Activated CD4-positive, alpha-beta memory T cell treated with anti-CD3 and anti-CD28 coated beads for 36 hours (primary cell): ENCODE measurements around the gene RALGDS. TPM values are rescaled to one million over a fixed set of nuclear protein-coding genes. Genes with fewer than 3 reads are reported as not detected.

Experiments
- CTCF ChIA-PET: fragments of 350-600 bp; sonication (Branson Sonifier 250); formaldehyde crosslinking; loops from one replicate; lab custom pipeline; 2021; ENCODE audit warnings: antibody characterized with exemption, inconsistent platforms; lab: Charles Lee
- POLR2A ChIA-PET: fragments of 350-600 bp; sonication (Branson Sonifier 250); formaldehyde crosslinking; loops from one replicate; lab custom pipeline; 2021; ENCODE audit warnings: antibody characterized with exemption; lab: Charles Lee
- DNase-seq: peaks from one replicate; pipeline ENCODE4 v3.0.0-alpha.2; 2020
- H3K27ac Mint-ChIP-seq: one replicate; pipeline ENCODE4 v1.8.0; 2021; ENCODE audit warnings: mixed read lengths
- H3K27me3 Mint-ChIP-seq: one replicate; pipeline ENCODE4 v1.8.0; 2021; ENCODE audit warnings: mixed read lengths
- H3K36me3 Mint-ChIP-seq: one replicate; pipeline ENCODE4 v1.8.0; 2021; ENCODE audit warnings: mixed read lengths
- H3K4me1 Mint-ChIP-seq: one replicate; pipeline ENCODE4 v1.8.0; 2021; ENCODE audit warnings: low read depth, mixed read lengths
- H3K4me3 Mint-ChIP-seq: one replicate; pipeline ENCODE4 v1.8.0; 2021; ENCODE audit warnings: mild to moderate bottlenecking, mixed read lengths
- H3K9me3 Mint-ChIP-seq: one replicate; pipeline ENCODE4 v1.8.0; 2021; ENCODE audit warnings: mixed read lengths
- intact Hi-C: fragments of 100-400 bp; cut with micrococcal nuclease; formaldehyde crosslinking; loops from one replicate; pipeline ENCODE4 v1.15.1; 2023
- microRNA-seq: library from miRNA; unstranded; fragments of <30 nt; microRNA quantifications from one replicate; pipeline ENCODE4 v1.2.0, GENCODE V29; 2022; ENCODE audit warnings: borderline number of aligned reads, borderline microRNAs expressed, borderline replicate concordance
- total RNA-seq, 2 experiments: library from RNA; stranded (reverse); gene quantifications; one replicate each; pipeline ENCODE4 v1.2.3, GENCODE V29; 2021

RALGDS gene
- total RNA-seq, 2 experiments from 2014 or later: 65.4 TPM

GRCh38 chr9:133050142-133050541 is 70.9 kb downstream of the RALGDS start:
- intact Hi-C loops: no loop called here
- Mint-ChIP-seq H3K27me3 (no peaks in the 10 kb centered on the region), H3K27ac (no peak overlapping the region), H3K4me1 (no peaks in the 10 kb centered on the region), H3K36me3 (peaks cover 34% of the 10 kb centered on the region), H3K4me3 (no peak overlapping the region), H3K9me3 (no peaks in the 10 kb centered on the region)
- DNase-seq: no peak
- CTCF ChIA-PET: interaction anchor here (0.7 to 1.3 kb wide), 2 partner anchors 97 to 99 kb away, joined by 3 to 4 read pairs; no protein-coding TSS in a partner anchor
- POLR2A ChIA-PET: no interaction called here

GRCh38 chr9:133049043-133049442 is 72.0 kb downstream of the RALGDS start:
- intact Hi-C loops: no loop called here
- Mint-ChIP-seq H3K36me3 (peaks cover 38% of the 10 kb centered on the region), H3K4me1 (peaks cover 7% of the 10 kb centered on the region), H3K4me3 (no peak overlapping the region), H3K27ac (no peak overlapping the region), H3K9me3 (no peaks in the 10 kb centered on the region), H3K27me3 (no peaks in the 10 kb centered on the region)
- ChIA-PET CTCF (interaction anchor here (1.0 to 1.7 kb wide), 4 partner anchors 70 to 118 kb away, joined by 3 to 8 read pairs (median 4); no protein-coding TSS in a partner anchor), POLR2A (no interaction called here)
- no peak for DNase-seq

GRCh38 chr9:133048595-133048994 is 72.4 kb downstream of the RALGDS start:
- CTCF ChIA-PET: interaction anchor here (0.7 to 1.7 kb wide), 5 partner anchors 27 to 118 kb away, joined by 3 to 8 read pairs (median 3); no protein-coding TSS in a partner anchor
- Mint-ChIP-seq H3K27me3 (no peaks in the 10 kb centered on the region), H3K4me3 (no peak overlapping the region), H3K4me1 (peaks cover 7% of the 10 kb centered on the region), H3K36me3 (peaks cover 36% of the 10 kb centered on the region), H3K27ac (no peak overlapping the region), H3K9me3 (no peaks in the 10 kb centered on the region)
- peak; percentile 55 for DNase-seq
- POLR2A ChIA-PET: no interaction called here
- intact Hi-C loops: no loop called here

Small RNAs within 50 kb of the gene (microRNA-seq; reads per million reads assigned to microRNA genes)
- gene MIR6877: 9.4 reads per million, percentile 31 among the genes with 10 or more reads in this experiment

Other genes starting within 250 kb of the RALGDS start
- gene AK8, start 243.0 kb downstream of the RALGDS start, total RNA-seq: under 1 TPM; 0.10 to 0.39 TPM
- 1 to 10 TPM; 1.8 to 3.6 TPM for gene SPACA9, start 242.3 kb downstream of the RALGDS start, total RNA-seq
- 10 to 100 TPM; 19.6 to 23.6 TPM for gene TSC1, start 176.6 kb downstream of the RALGDS start, total RNA-seq
- gene GFI1B, start 142.5 kb downstream of the RALGDS start, total RNA-seq: not detected
- gene GTF3C5, start 90.2 kb downstream of the RALGDS start, total RNA-seq: 10 to 100 TPM; 80.3 to 81.2 TPM
- 1 to 10 TPM in 1 of 2 experiments, under 1 TPM in 1; 0.88 to 1.0 TPM for gene CEL, start 59.3 kb downstream of the RALGDS start, total RNA-seq
- gene GBGT1, start 42.7 kb upstream of the RALGDS start, total RNA-seq: 1 to 10 TPM; 3.2 to 3.6 TPM
- not detected for gene OBP2B, start 88.0 kb upstream of the RALGDS start, total RNA-seq
- gene ABO, start 154.0 kb upstream of the RALGDS start, total RNA-seq: not detected
- 10 to 100 TPM; 16.9 to 18.2 TPM for gene SURF6, start 214.9 kb upstream of the RALGDS start, total RNA-seq
- 10 to 100 TPM; 20.8 to 20.9 TPM for gene MED22, start 226.9 kb upstream of the RALGDS start, total RNA-seq
- gene RPL7A, start 227.0 kb upstream of the RALGDS start, total RNA-seq: 1,000 to 10,000 TPM; 3,340 to 3,454 TPM
- gene SURF1, start 235.2 kb upstream of the RALGDS start, total RNA-seq: 10 to 100 TPM; 24.7 to 26.0 TPM
- 10 to 100 TPM; 12.5 to 15.5 TPM for gene SURF2, start 235.3 kb upstream of the RALGDS start, total RNA-seq